GM23338 (cell line): ENCODE measurements around the gene PPP1R27. TPM values are rescaled to one million over a fixed set of nuclear protein-coding genes. Genes with fewer than 3 reads are reported as not detected.

Experiments used
- ATAC-seq: fragments of 200-7000 bp; cut with Tn5 transposase; 3 replicates; pipeline ENCODE4 v1.9.1; 2020
- DNase-seq: peaks from one replicate; pipeline ENCODE4 v3.0.0-alpha.2; 2015; ENCODE audit warnings: low spot score
- H2AFZ ChIP-seq: fragments of 200-600 bp; sonication (generic); 2 replicates; pipeline ENCODE4 v1.8.0; 2016; ENCODE audit warnings: antibody characterized with exemption, mild to moderate bottlenecking, moderate library complexity
- H3F3A ChIP-seq: fragments of 200-600 bp; sonication (generic); replicated peaks from 2 replicates; pipeline ENCODE4 v1.8.0; 2017; ENCODE audit warnings: antibody characterized with exemption, mixed run types, low read depth
- H3K27ac ChIP-seq: fragments of 200-600 bp; sonication (generic); 2 replicates; pipeline ENCODE4 v1.6.1; 2016; ENCODE audit warnings: low read depth
- H3K27me3 ChIP-seq: fragments of 200-600 bp; sonication (generic); 2 replicates; pipeline ENCODE4 v1.8.0; 2016; ENCODE audit warnings: mild to moderate bottlenecking, mixed run types, moderate library complexity; ENCODE audit not compliant: insufficient read depth
- H3K36me3 ChIP-seq: fragments of 200-600 bp; sonication (generic); 2 replicates; pipeline ENCODE4 v1.8.0; 2016; ENCODE audit warnings: mild to moderate bottlenecking; ENCODE audit not compliant: insufficient read depth
- H3K4me1 ChIP-seq: fragments of 200-600 bp; sonication (generic); 2 replicates; pipeline ENCODE4 v1.8.0; 2016; ENCODE audit warnings: mild to moderate bottlenecking, moderate library complexity; ENCODE audit not compliant: insufficient read depth
- H3K4me2 ChIP-seq: fragments of 200-600 bp; sonication (generic); 2 replicates; pipeline ENCODE4 v1.7.1; 2017; ENCODE audit warnings: mixed run types
- H3K4me3 ChIP-seq: fragments of 200-600 bp; sonication (generic); 2 replicates; pipeline ENCODE4 v1.6.1; 2016; ENCODE audit warnings: mixed run types
- H3K79me2 ChIP-seq: fragments of 200-600 bp; sonication (generic); replicated peaks from 2 replicates; pipeline ENCODE4 v1.8.0; 2017; ENCODE audit warnings: mild to moderate bottlenecking; ENCODE audit not compliant: insufficient read depth
- H3K9me2 ChIP-seq: fragments of 200-600 bp; sonication (generic); 2 replicates; pipeline ENCODE4 v1.8.0; 2017; ENCODE audit not compliant: insufficient read depth
- H4K20me1 ChIP-seq: fragments of 200-600 bp; sonication (generic); replicated peaks from 2 replicates; pipeline ENCODE4 v1.8.0; 2017; ENCODE audit warnings: mild to moderate bottlenecking; ENCODE audit not compliant: insufficient read depth
- H3K27ac Mint-ChIP-seq: 2 replicates; pipeline ENCODE4 v1.8.0; 2020; ENCODE audit warnings: inconsistent platforms, mild to moderate bottlenecking, moderate library complexity, mixed read lengths
- H3K27me3 Mint-ChIP-seq: 3 replicates; pipeline ENCODE4 v1.8.0; 2022; ENCODE audit warnings: low read depth, mild to moderate bottlenecking, moderate library complexity, mixed read lengths, inconsistent platforms; ENCODE audit not compliant: insufficient read depth, poor library complexity
- H3K36me3 Mint-ChIP-seq: 3 replicates; pipeline ENCODE4 v1.8.0; 2021; ENCODE audit warnings: low read depth, mild to moderate bottlenecking, inconsistent platforms, moderate library complexity, mixed read lengths
- H3K4me1 Mint-ChIP-seq: 3 replicates; pipeline ENCODE4 v1.8.0; 2020; ENCODE audit warnings: mild to moderate bottlenecking, inconsistent platforms, mixed read lengths
- H3K4me3 Mint-ChIP-seq: 3 replicates; pipeline ENCODE4 v1.8.0; 2021; ENCODE audit warnings: moderate library complexity, mild to moderate bottlenecking, inconsistent platforms, mixed read lengths
- H3K9me3 Mint-ChIP-seq: 3 replicates; pipeline ENCODE4 v1.8.0; 2020; ENCODE audit warnings: moderate library complexity, mild to moderate bottlenecking, inconsistent platforms, mixed read lengths
- JUNB ChIP-seq: IDR thresholded peaks from one replicate; pipeline ENCODE4 v1.6.1; 2016; ENCODE audit warnings: antibody characterized with exemption; ENCODE audit not compliant: unreplicated experiment
- POLR2AphosphoS5 ChIP-seq: IDR thresholded peaks from 2 replicates; pipeline ENCODE4 v1.6.1; 2016; ENCODE audit warnings: antibody characterized with exemption, low read depth
- polyA plus RNA-seq: library from polyadenylated mRNA; unstranded; fragments of >200 nt; fragmentation: Nextera tagmentation; extraction: Ambion mirVana; gene quantifications from 2 replicates; pipeline ENCODE4 v1.2.1, GENCODE V29; 2016
- total RNA-seq: library from RNA; depleted of rRNA; stranded (reverse); fragments of >200 nt; shearing (Covaris generic); gene quantifications from 2 replicates; pipeline ENCODE4 v1.2.3, GENCODE V29; 2014
- TF ChIP-seq, protein P1 (sequence below): fragments of 250-450 bp; sonication (Bioruptor Pico); IDR thresholded peaks from 2 replicates; pipeline ENCODE4 v1.5.0; 2020; ENCODE audit warnings: mild to moderate bottlenecking, moderate library complexity

Gene PPP1R27
- total and polyA plus RNA-seq, 2 experiments from 2014 or later = 0.65 TPM; not detected in 1

DNA sequence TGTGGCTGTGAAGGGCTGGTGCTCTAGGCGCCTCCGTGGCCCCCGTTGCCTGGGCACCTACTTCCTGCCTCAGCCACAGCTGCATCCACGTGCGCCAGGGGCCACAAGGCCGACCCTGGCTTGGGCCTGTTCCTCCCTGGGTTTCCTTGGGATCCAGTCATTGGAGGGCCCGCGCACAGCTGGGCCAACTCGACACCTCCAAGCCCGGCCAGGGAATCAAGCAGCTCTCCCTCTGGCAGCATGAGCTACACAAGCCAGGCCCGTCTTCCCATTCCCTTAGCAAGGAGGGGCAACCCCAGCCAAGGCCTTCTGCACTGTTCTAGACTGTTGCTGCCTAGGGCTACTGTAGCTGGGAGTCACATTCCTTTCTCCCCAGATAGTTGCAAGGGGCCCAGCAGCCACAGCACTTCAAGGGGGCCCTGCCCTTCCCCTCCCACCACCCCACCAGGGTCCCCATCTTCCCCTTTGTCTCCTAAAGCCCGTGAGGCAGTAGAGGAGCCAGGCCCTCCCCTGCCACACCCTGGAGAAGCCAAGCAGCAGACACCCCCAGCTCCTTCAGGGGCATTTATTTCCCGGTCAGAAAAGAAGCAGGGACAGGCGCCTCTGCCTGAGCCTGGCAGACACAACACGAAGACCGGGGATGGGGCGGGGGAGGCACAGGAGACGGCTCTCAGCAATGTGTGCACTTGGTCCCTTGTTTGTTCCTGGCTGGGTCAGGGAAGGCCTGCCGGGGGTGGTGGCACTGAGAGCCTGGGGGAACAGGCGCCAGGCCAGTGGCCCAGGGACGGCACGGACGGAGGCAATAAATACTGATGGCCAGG, 32.5 kb upstream of the PPP1R27 start:
- H3K4me1 Mint-ChIP-seq = peaks cover 31% of the 10 kb centered on the region
- 0 out of 2 replicates have a peak overlapping the region, but pooled peaks have one; percentile 36 for H3K27ac Mint-ChIP-seq
- Histone ChIP-seq H3K4me1 (peaks cover 12% of the 10 kb centered on the region), H3K79me2 (peaks cover 28% of the 10 kb centered on the region), H4K20me1 (peaks cover 27% of the 10 kb centered on the region), H3K27ac (peak overlapping the region; percentile 91), H3K4me2 (peak overlapping the region; percentile 14; the same call in 1 of the 2 replicates), H3K4me3 (no peak overlapping the region), H2AFZ (no peak overlapping the region), H3F3A (peaks cover 65% of the 10 kb centered on the region), H3K27me3 (no peaks in the 10 kb centered on the region), H3K9me2 (no peaks in the 10 kb centered on the region), H3K36me3 (0 out of 2 replicates have a peak, but pooled peaks cover 6% of the 10 kb centered on the region)
- TF ChIP-seq POLR2AphosphoS5 = 0 out of 2 replicates have a peak, but pooled peaks have one; percentile 28
- TF ChIP-seq, protein P1, sequence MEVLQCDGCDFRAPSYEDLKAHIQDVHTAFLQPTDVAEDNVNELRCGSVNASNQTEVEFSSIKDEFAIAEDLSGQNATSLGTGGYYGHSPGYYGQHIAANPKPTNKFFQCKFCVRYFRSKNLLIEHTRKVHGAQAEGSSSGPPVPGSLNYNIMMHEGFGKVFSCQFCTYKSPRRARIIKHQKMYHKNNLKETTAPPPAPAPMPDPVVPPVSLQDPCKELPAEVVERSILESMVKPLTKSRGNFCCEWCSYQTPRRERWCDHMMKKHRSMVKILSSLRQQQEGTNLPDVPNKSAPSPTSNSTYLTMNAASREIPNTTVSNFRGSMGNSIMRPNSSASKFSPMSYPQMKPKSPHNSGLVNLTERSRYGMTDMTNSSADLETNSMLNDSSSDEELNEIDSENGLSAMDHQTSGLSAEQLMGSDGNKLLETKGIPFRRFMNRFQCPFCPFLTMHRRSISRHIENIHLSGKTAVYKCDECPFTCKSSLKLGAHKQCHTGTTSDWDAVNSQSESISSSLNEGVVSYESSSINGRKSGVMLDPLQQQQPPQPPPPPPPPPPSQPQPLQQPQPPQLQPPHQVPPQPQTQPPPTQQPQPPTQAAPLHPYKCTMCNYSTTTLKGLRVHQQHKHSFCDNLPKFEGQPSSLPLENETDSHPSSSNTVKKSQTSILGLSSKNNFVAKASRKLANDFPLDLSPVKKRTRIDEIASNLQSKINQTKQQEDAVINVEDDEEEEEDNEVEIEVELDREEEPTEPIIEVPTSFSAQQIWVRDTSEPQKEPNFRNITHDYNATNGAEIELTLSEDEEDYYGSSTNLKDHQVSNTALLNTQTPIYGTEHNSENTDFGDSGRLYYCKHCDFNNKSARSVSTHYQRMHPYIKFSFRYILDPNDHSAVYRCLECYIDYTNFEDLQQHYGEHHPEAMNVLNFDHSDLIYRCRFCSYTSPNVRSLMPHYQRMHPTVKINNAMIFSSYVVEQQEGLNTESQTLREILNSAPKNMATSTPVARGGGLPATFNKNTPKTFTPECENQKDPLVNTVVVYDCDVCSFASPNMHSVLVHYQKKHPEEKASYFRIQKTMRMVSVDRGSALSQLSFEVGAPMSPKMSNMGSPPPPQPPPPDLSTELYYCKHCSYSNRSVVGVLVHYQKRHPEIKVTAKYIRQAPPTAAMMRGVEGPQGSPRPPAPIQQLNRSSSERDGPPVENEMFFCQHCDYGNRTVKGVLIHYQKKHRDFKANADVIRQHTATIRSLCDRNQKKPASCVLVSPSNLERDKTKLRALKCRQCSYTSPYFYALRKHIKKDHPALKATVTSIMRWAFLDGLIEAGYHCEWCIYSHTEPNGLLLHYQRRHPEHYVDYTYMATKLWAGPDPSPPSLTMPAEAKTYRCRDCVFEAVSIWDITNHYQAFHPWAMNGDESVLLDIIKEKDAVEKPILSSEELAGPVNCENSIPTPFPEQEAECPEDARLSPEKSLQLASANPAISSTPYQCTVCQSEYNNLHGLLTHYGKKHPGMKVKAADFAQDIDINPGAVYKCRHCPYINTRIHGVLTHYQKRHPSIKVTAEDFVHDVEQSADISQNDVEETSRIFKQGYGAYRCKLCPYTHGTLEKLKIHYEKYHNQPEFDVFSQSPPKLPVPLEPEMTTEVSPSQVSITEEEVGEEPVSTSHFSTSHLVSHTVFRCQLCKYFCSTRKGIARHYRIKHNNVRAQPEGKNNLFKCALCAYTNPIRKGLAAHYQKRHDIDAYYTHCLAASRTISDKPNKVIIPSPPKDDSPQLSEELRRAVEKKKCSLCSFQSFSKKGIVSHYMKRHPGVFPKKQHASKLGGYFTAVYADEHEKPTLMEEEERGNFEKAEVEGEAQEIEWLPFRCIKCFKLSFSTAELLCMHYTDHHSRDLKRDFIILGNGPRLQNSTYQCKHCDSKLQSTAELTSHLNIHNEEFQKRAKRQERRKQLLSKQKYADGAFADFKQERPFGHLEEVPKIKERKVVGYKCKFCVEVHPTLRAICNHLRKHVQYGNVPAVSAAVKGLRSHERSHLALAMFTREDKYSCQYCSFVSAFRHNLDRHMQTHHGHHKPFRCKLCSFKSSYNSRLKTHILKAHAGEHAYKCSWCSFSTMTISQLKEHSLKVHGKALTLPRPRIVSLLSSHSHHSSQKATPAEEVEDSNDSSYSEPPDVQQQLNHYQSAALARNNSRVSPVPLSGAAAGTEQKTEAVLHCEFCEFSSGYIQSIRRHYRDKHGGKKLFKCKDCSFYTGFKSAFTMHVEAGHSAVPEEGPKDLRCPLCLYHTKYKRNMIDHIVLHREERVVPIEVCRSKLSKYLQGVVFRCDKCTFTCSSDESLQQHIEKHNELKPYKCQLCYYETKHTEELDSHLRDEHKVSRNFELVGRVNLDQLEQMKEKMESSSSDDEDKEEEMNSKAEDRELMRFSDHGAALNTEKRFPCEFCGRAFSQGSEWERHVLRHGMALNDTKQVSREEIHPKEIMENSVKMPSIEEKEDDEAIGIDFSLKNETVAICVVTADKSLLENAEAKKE (CRISPR knock-in tag) = no peak
- no peak for TF ChIP-seq JUNB
- H3K9me3 Mint-ChIP-seq = no peaks in the 10 kb centered on the region; the same call in 2 of the 3 replicates
- H3K27me3 Mint-ChIP-seq = peaks cover 42% of the 10 kb centered on the region
- peaks cover 28% of the 10 kb centered on the region for H3K36me3 Mint-ChIP-seq
- ATAC-seq (peak; percentile 7), DNase-seq (peak; percentile 73)
- H3K4me3 Mint-ChIP-seq = 0 out of 3 replicates have a peak overlapping the region, but pooled peaks have one; percentile 17
